ENCODE data around the gene DHX35. TPM values are rescaled to one million over a fixed set of nuclear protein-coding genes. Genes with fewer than 3 reads are reported as not detected.
A peak's percentile ranks its signal among the peaks of the same experiment; 100 is the strongest.

DHX35 gene
- total and polyA plus RNA-seq, 10 of the 15 experiments (the other 5 are each of a cell fraction or from before 2014, with no cell fraction given): 4.3 to 21.6 (median 14.9) TPM

DNA sequence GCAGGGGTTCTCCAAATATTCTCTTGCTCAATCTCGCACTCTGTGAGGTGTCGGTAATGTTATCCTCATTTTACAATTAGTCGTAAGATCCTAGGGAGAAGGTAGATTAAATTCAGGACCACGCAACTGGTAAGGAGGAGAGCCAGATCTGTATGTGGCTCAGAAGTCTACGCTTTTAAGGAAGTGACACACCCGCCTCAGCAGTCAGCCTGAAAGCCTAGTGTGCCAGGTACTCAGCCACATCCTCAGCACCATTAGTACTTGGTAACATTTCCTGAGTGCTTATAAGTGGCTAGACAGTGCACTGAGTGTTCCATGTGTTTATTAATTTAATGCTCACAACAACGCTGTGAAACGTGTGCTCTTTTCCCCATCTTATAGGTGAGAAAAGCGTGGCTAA lies 63.7 kb downstream of the DHX35 start:
- Histone ChIP-seq H3K4me3 (no peak overlapping the region), H3K27me3 (replicated peaks in 1 of 2; ENCODE audit: control insufficient read depth in 2 of 2, insufficient read depth in 2 of 2, low read length in 1 of 2) (no peaks in the 10 kb centered on the region), H3K9me3 (replicated peaks; ENCODE audit: control insufficient read depth, insufficient read depth, low read length) (no peaks in the 10 kb centered on the region), H2AFZ (ENCODE audit: control insufficient read depth, low read depth, low read length) (no peak overlapping the region), H3K4me2 (ENCODE audit: control insufficient read depth, insufficient read depth) (no peak overlapping the region), H3K79me2 (ENCODE audit: control insufficient read depth, insufficient read depth, low read length) (no peaks in the 10 kb centered on the region), H3K9ac (ENCODE audit: control insufficient read depth, insufficient read depth, low read length) (no peak overlapping the region), H4K20me1 (ENCODE audit: control insufficient read depth, insufficient read depth) (no peaks in the 10 kb centered on the region), H3K27ac (ENCODE audit: control insufficient read depth, insufficient read depth) (no peak overlapping the region), H3K4me1 (ENCODE audit: control insufficient read depth, insufficient read depth, low read length) (peaks cover 19% of the 10 kb centered on the region), H3K36me3 (ENCODE audit: control insufficient read depth in 2 of 2, insufficient read depth in 2 of 2, low read length in 1 of 2) (peaks cover 6 to 25% of the 10 kb centered on the region in 2 experiments)
- RAD21 ChIA-PET (ENCODE audit: unreplicated experiment): no interaction called here
- DNase-seq (ENCODE audit: low read depth, low spot score) (no peak), FAIRE-seq (no peak), ATAC-seq (no peak)
- no TSS peak for BruUV-seq (replicated peaks)
- 83% methylated on average over 9 of the region's 9 CpGs for WGBS (ENCODE audit: insufficient coverage, insufficient replicate concordance, low lambda C conversion rate, missing lambda C conversion rate)
- intact Hi-C loops (cut with micrococcal nuclease; ENCODE audit: unreplicated experiment): no loop called here
- SMC1A ChIA-PET (ENCODE audit: uncharacterized antibody, unreplicated experiment): interaction anchor here (1.0 to 1.4 kb wide), 2 partner anchors 27 to 65 kb away, joined by 3 read pairs; no protein-coding TSS in a partner anchor
- POLR2A ChIA-PET: no interaction called here
- TF ChIP-seq SPI1 (IDR thresholded peaks at IDR 0.05; ENCODE audit: borderline replicate concordance, insufficient read depth, low read depth, low read length): peak; percentile 24; the same call in 1 of the 2 replicates
- TF ChIP-seq, protein P1, sequence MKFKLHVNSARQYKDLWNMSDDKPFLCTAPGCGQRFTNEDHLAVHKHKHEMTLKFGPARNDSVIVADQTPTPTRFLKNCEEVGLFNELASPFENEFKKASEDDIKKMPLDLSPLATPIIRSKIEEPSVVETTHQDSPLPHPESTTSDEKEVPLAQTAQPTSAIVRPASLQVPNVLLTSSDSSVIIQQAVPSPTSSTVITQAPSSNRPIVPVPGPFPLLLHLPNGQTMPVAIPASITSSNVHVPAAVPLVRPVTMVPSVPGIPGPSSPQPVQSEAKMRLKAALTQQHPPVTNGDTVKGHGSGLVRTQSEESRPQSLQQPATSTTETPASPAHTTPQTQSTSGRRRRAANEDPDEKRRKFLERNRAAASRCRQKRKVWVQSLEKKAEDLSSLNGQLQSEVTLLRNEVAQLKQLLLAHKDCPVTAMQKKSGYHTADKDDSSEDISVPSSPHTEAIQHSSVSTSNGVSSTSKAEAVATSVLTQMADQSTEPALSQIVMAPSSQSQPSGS (IDR thresholded peaks at IDR 0.05; ENCODE audit: low read length): no peak
- in situ Hi-C loops (cut with MboI): no loop called here
- CTCF ChIA-PET: no interaction called here

DNA sequence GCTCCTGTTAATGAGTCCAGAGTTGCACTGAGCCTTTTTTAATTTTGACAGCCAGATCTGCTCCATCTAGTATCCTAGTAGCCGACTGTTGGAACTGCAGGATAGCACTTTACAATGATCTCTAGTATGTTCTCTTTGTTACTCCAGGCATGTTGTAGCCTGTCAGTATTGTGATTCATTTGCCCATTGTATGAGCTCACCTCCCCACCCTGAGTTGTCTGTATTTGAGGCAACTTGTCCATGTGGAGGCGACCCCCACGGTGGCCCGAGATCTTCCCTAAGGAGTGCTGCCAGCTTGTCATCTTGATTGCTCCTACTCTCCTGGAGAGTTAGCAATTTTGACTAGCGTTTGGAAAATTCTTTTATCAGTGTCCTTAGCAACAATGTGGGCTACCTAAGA lies 67.2 kb downstream of the DHX35 start:
- no peak overlapping the region for H3K4me3 ChIP-seq
- no peaks in the 10 kb centered on the region for H3K4me1 ChIP-seq (ENCODE audit: control insufficient read depth, insufficient read depth, low read length)
- ATAC-seq (no peak), FAIRE-seq (no peak), DNase-seq (ENCODE audit: low read depth, low spot score) (no peak)
- POLR2A ChIA-PET: interaction anchor here (1.1 kb wide), 1 partner anchor 62 kb away, joined by 4 read pairs; no protein-coding TSS in a partner anchor
- no peaks in the 10 kb centered on the region for H3K9me3 ChIP-seq (replicated peaks; ENCODE audit: control insufficient read depth, insufficient read depth, low read length)
- in situ Hi-C loops (cut with MboI): no loop called here
- no TSS peak for BruUV-seq (replicated peaks)
- 95% methylated on average over 5 of the region's 5 CpGs for WGBS (ENCODE audit: insufficient coverage, insufficient replicate concordance, low lambda C conversion rate, missing lambda C conversion rate)
- H3K27ac ChIP-seq (ENCODE audit: control insufficient read depth, insufficient read depth): no peak overlapping the region
- intact Hi-C loops (cut with micrococcal nuclease; ENCODE audit: unreplicated experiment): no loop called here
- no peaks in the 10 kb centered on the region for H4K20me1 ChIP-seq (ENCODE audit: control insufficient read depth, insufficient read depth)
- H3K4me2 ChIP-seq (ENCODE audit: control insufficient read depth, insufficient read depth): no peak overlapping the region
- CTCF ChIA-PET: interaction anchor here (0.7 to 1.1 kb wide), 3 partner anchors 11 to 296 kb away, joined by 3 read pairs; no protein-coding TSS in a partner anchor
- peaks cover 4 to 25% of the 10 kb centered on the region in 2 experiments for H3K36me3 ChIP-seq (ENCODE audit: control insufficient read depth in 2 of 2, insufficient read depth in 2 of 2, low read length in 1 of 2)
- RAD21 ChIA-PET (ENCODE audit: unreplicated experiment): no interaction called here
- H2AFZ ChIP-seq (ENCODE audit: control insufficient read depth, low read depth, low read length): no peak overlapping the region
- no peaks in the 10 kb centered on the region for H3K79me2 ChIP-seq (ENCODE audit: control insufficient read depth, insufficient read depth, low read length)
- SMC1A ChIA-PET (ENCODE audit: uncharacterized antibody, unreplicated experiment): interaction anchor here (1.4 kb wide), 1 partner anchor 44 kb away, joined by 3 read pairs; no protein-coding TSS in a partner anchor
- H3K27me3 ChIP-seq (replicated peaks in 1 of 2; ENCODE audit: control insufficient read depth in 2 of 2, insufficient read depth in 2 of 2, low read length in 1 of 2): no peaks in the 10 kb centered on the region
- no peak overlapping the region for H3K9ac ChIP-seq (ENCODE audit: control insufficient read depth, insufficient read depth, low read length)
- TF ChIP-seq SREBF1 (IDR thresholded peaks at IDR 0.05; ENCODE audit: low read length): no peak
- no peak for TF ChIP-seq RBBP5 (conservative IDR thresholded peaks at IDR 0.05)
- TF ChIP-seq SMARCA5 (IDR thresholded peaks at IDR 0.05): no peak
- TF ChIP-seq NR2C2 (IDR thresholded peaks at IDR 0.05; ENCODE audit: borderline replicate concordance, control insufficient read depth, insufficient read length, low read depth): no peak
- no peak for TF ChIP-seq RCOR1 (conservative IDR thresholded peaks at IDR 0.05; ENCODE audit: low read depth, low read length)
- TF ChIP-seq ASH2L (IDR thresholded peaks at IDR 0.05; ENCODE audit: borderline replicate concordance, low read depth): no peak
- no peak for TF ChIP-seq SRF (IDR thresholded peaks at IDR 0.05; ENCODE audit: low read depth in 2 of 2, low read length in 2 of 2)
- TF ChIP-seq, protein P2, sequence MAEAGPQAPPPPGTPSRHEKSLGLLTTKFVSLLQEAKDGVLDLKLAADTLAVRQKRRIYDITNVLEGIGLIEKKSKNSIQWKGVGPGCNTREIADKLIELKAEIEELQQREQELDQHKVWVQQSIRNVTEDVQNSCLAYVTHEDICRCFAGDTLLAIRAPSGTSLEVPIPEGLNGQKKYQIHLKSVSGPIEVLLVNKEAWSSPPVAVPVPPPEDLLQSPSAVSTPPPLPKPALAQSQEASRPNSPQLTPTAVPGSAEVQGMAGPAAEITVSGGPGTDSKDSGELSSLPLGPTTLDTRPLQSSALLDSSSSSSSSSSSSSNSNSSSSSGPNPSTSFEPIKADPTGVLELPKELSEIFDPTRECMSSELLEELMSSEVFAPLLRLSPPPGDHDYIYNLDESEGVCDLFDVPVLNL (IDR thresholded peaks at IDR 0.05; ENCODE audit: low read depth, low read length): no peak
- TF ChIP-seq, protein P3, sequence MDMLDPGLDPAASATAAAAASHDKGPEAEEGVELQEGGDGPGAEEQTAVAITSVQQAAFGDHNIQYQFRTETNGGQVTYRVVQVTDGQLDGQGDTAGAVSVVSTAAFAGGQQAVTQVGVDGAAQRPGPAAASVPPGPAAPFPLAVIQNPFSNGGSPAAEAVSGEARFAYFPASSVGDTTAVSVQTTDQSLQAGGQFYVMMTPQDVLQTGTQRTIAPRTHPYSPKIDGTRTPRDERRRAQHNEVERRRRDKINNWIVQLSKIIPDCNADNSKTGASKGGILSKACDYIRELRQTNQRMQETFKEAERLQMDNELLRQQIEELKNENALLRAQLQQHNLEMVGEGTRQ (IDR thresholded peaks at IDR 0.05; ENCODE audit: borderline replicate concordance, low read depth, low read length): no peak
- TF ChIP-seq, protein P4, sequence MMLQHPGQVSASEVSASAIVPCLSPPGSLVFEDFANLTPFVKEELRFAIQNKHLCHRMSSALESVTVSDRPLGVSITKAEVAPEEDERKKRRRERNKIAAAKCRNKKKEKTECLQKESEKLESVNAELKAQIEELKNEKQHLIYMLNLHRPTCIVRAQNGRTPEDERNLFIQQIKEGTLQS (IDR thresholded peaks at IDR 0.05; ENCODE audit: borderline replicate concordance, extremely low read depth, low read depth, low read length): no peak
- no peak for TF ChIP-seq BMI1 (IDR thresholded peaks at IDR 0.05; ENCODE audit: borderline replicate concordance)
- TF ChIP-seq HCFC1 (IDR thresholded peaks at IDR 0.05; ENCODE audit: low read length): no peak
